Measurements from ENCODE around the gene MAML2.

DNA sequence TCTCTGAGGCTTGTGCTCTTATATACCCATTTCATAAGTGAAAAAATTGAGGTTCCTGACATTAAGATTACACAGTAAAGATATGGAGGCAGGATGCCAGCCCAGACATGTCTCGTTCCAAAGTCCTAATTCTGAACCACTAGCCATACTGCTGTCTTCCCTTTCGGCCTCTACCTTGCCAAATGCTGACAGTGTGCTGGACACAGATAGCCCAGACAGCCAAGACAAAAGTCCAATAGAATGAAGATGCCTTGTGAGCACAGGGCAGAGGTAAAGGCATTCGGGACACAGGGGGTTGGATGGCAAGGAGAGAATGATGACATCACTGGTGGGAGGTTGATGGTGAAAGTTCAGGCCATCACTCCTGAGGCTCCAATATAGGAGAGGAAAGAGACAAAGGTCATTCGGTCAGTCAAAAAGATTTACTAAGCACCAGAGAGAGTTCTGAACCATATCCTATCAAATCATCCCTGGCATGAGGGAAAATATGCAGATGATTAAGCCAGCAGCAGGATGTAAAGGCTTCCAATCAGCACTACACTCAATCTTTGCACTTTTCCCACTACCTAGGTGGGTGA, 245.1 kb downstream of the MAML2 start:
- peak; percentile 34; the same call in 1 of the 2 replicates for TF ChIP-seq FOSL2 (CRISPR knock-in tag; IDR thresholded peaks at IDR 0.05)
- TF ChIP-seq, protein P1, sequence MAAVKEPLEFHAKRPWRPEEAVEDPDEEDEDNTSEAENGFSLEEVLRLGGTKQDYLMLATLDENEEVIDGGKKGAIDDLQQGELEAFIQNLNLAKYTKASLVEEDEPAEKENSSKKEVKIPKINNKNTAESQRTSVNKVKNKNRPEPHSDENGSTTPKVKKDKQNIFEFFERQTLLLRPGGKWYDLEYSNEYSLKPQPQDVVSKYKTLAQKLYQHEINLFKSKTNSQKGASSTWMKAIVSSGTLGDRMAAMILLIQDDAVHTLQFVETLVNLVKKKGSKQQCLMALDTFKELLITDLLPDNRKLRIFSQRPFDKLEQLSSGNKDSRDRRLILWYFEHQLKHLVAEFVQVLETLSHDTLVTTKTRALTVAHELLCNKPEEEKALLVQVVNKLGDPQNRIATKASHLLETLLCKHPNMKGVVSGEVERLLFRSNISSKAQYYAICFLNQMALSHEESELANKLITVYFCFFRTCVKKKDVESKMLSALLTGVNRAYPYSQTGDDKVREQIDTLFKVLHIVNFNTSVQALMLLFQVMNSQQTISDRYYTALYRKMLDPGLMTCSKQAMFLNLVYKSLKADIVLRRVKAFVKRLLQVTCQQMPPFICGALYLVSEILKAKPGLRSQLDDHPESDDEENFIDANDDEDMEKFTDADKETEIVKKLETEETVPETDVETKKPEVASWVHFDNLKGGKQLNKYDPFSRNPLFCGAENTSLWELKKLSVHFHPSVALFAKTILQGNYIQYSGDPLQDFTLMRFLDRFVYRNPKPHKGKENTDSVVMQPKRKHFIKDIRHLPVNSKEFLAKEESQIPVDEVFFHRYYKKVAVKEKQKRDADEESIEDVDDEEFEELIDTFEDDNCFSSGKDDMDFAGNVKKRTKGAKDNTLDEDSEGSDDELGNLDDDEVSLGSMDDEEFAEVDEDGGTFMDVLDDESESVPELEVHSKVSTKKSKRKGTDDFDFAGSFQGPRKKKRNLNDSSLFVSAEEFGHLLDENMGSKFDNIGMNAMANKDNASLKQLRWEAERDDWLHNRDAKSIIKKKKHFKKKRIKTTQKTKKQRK (IDR thresholded peaks at IDR 0.05; ENCODE audit: low read length) = no peak
- no peak for TF ChIP-seq EZH2 (conservative IDR thresholded peaks at IDR 0.05; ENCODE audit: low read depth, low read length)
- TF ChIP-seq RNF2 (conservative IDR thresholded peaks at IDR 0.05; ENCODE audit: low read depth) = no peak
- TF ChIP-seq, protein P2, sequence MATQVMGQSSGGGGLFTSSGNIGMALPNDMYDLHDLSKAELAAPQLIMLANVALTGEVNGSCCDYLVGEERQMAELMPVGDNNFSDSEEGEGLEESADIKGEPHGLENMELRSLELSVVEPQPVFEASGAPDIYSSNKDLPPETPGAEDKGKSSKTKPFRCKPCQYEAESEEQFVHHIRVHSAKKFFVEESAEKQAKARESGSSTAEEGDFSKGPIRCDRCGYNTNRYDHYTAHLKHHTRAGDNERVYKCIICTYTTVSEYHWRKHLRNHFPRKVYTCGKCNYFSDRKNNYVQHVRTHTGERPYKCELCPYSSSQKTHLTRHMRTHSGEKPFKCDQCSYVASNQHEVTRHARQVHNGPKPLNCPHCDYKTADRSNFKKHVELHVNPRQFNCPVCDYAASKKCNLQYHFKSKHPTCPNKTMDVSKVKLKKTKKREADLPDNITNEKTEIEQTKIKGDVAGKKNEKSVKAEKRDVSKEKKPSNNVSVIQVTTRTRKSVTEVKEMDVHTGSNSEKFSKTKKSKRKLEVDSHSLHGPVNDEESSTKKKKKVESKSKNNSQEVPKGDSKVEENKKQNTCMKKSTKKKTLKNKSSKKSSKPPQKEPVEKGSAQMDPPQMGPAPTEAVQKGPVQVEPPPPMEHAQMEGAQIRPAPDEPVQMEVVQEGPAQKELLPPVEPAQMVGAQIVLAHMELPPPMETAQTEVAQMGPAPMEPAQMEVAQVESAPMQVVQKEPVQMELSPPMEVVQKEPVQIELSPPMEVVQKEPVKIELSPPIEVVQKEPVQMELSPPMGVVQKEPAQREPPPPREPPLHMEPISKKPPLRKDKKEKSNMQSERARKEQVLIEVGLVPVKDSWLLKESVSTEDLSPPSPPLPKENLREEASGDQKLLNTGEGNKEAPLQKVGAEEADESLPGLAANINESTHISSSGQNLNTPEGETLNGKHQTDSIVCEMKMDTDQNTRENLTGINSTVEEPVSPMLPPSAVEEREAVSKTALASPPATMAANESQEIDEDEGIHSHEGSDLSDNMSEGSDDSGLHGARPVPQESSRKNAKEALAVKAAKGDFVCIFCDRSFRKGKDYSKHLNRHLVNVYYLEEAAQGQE (IDR thresholded peaks at IDR 0.05; ENCODE audit: borderline replicate concordance in 1 of 2, low read depth in 1 of 2, low read length in 2 of 2) = no peak
- TF ChIP-seq, protein P3, sequence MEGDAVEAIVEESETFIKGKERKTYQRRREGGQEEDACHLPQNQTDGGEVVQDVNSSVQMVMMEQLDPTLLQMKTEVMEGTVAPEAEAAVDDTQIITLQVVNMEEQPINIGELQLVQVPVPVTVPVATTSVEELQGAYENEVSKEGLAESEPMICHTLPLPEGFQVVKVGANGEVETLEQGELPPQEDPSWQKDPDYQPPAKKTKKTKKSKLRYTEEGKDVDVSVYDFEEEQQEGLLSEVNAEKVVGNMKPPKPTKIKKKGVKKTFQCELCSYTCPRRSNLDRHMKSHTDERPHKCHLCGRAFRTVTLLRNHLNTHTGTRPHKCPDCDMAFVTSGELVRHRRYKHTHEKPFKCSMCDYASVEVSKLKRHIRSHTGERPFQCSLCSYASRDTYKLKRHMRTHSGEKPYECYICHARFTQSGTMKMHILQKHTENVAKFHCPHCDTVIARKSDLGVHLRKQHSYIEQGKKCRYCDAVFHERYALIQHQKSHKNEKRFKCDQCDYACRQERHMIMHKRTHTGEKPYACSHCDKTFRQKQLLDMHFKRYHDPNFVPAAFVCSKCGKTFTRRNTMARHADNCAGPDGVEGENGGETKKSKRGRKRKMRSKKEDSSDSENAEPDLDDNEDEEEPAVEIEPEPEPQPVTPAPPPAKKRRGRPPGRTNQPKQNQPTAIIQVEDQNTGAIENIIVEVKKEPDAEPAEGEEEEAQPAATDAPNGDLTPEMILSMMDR (CRISPR knock-in tag; IDR thresholded peaks at IDR 0.05) = no peak
- TF ChIP-seq SSRP1 (CRISPR knock-in tag; IDR thresholded peaks at IDR 0.05) = no peak
- TF ChIP-seq ZNF589 (CRISPR knock-in tag; conservative IDR thresholded peaks at IDR 0.05) = no peak
- TF ChIP-seq POLR2AphosphoS5 (IDR thresholded peaks at IDR 0.05; ENCODE audit: low read depth, low read length) = no peak
- TF ChIP-seq, protein P4, sequence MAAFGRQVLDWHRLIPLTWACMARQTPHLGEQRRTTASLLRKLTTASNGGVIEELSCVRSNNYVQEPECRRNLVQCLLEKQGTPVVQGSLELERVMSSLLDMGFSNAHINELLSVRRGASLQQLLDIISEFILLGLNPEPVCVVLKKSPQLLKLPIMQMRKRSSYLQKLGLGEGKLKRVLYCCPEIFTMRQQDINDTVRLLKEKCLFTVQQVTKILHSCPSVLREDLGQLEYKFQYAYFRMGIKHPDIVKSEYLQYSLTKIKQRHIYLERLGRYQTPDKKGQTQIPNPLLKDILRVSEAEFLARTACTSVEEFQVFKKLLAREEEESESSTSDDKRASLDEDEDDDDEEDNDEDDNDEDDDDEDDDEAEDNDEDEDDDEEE (CRISPR knock-in tag; IDR thresholded peaks at IDR 0.05) = no peak
- TF ChIP-seq ZNF143 (CRISPR knock-in tag; IDR thresholded peaks at IDR 0.05) = no peak
- no peak for TF ChIP-seq ZNF614 (CRISPR knock-in tag; IDR thresholded peaks at IDR 0.05; ENCODE audit: borderline replicate concordance)
